ENCODE results near the gene SIM2. TPM values are rescaled to one million over a fixed set of nuclear protein-coding genes. Genes with fewer than 3 reads are reported as not detected.
"Not testable (repeated sequence)": the region's sequence is repeated elsewhere in the genome, so short reads cannot be mapped to it uniquely, and the experiment has no call there.

The SIM2 gene, protein sequence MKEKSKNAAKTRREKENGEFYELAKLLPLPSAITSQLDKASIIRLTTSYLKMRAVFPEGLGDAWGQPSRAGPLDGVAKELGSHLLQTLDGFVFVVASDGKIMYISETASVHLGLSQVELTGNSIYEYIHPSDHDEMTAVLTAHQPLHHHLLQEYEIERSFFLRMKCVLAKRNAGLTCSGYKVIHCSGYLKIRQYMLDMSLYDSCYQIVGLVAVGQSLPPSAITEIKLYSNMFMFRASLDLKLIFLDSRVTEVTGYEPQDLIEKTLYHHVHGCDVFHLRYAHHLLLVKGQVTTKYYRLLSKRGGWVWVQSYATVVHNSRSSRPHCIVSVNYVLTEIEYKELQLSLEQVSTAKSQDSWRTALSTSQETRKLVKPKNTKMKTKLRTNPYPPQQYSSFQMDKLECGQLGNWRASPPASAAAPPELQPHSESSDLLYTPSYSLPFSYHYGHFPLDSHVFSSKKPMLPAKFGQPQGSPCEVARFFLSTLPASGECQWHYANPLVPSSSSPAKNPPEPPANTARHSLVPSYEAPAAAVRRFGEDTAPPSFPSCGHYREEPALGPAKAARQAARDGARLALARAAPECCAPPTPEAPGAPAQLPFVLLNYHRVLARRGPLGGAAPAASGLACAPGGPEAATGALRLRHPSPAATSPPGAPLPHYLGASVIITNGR
- total RNA-seq, result not detected
- under 1 TPM in 2 of 3 donors, not detected in 1; 0.03 to 0.04 TPM for polyA plus RNA-seq
- 0 to 0.17 (median 0.03) reads per million in 6 experiments for total RNA-seq

DNA sequence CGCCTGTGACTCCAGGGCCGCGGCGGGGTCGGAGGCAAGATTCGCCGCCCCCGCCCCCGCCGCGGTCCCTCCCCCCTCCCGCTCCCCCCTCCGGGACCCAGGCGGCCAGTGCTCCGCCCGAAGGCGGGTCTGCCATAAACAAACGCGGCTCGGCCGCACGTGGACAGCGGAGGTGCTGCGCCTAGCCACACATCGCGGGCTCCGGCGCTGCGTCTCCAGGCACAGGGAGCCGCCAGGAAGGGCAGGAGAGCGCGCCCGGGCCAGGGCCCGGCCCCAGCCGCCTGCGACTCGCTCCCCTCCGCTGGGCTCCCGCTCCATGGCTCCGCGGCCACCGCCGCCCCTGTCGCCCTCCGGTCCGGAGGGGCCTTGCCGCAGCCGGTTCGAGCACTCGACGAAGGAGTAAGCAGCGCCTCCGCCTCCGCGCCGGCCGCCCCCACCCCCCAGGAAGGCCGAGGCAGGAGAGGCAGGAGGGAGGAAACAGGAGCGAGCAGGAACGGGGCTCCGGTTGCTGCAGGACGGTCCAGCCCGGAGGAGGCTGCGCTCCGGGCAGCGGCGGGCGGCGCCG, at the start of gene SIM2:
Gene SIM2, plus strand, starts transcription at position 135 of the 565 bp plus-strand sequence. CDS start 632 bp downstream, outside the sequence.
- Mint-ChIP-seq H3K27ac (no peak within 1 kb of the TSS), H3K9me3 (peaks cover 0 to under 1% (median 0%) of the 10 kb centered on the region in 9 donors), H3K4me3 (peak within 1 kb of the TSS; percentile 67 to 84 (median 74)), H3K36me3 (peaks cover 0 to 6% (median 1%) of the 10 kb centered on the region in 3 donors), H3K4me1 (peaks cover 14 to 57% (median 29%) of the 10 kb centered on the region in 4 donors), H3K27me3 (peaks cover 33 to 86% (median 70%) of the 10 kb centered on the region in 5 donors)
- no peak for DNase-seq
- POLR2A ChIA-PET, result no interaction called here
- ATAC-seq, result no peak

DNA sequence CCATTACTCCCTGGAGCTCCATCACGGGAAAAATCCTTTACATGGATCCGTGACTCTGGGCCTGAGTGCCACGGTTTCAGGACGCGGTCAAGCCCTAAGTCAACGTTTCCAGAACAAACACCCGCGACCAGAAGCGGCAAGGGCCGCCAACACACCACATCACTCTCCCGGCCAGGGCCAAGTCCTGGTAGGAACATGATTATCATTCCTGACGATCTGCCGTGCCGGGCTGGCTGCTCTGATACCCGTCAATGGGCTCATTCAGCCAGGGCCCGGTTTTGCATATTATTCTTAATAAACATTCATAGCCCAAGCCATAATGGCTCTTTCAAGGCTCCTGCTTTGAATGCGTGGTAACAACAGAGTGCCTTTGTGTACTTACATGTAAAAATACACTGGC, 44.6 kb upstream of the SIM2 start:
- POLR2A ChIA-PET, result no interaction called here
- Mint-ChIP-seq H3K27ac (no peak overlapping the region), H3K9me3 (peaks cover 0 to 7% (median 0%) of the 10 kb centered on the region in 9 donors), H3K36me3 (no peaks in the 10 kb centered on the region), H3K4me3 (no peak overlapping the region), H3K4me1 (no peaks in the 10 kb centered on the region), H3K27me3 (peaks cover 3 to 38% (median 7%) of the 10 kb centered on the region in 5 donors)
- ATAC-seq (no peak), DNase-seq (no peak)

DNA sequence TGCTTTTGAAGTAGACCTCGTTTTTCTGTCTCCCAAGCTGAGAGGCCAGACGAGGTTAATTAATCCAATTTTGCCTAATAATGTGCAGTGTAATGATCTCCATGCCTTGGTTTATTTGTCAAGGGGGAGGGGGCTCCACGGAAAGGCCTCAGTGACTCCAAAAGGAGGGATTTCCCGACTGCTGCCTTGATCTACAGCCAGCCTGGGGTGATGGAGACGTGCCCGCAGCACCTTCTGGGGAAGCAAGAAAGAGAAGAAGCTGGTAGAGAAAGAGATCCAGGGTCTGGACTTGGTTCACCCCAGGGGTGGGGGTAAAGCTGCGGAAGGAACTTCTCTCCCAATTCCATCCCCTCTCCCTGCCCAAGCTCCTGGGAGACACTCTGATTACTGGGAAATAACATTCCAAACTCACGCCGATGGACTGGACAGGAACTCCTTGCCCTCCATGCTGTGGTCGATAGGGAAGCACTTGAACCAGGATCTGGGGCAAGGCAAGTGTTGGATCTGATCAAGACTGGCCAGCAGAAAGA, 44.1 kb upstream of the SIM2 start:
- Mint-ChIP-seq H3K4me3 (no peak overlapping the region), H3K9me3 (peaks cover 0 to 7% (median 0%) of the 10 kb centered on the region in 9 donors), H3K4me1 (no peaks in the 10 kb centered on the region), H3K27ac (no peak overlapping the region), H3K36me3 (no peaks in the 10 kb centered on the region), H3K27me3 (peaks cover 3 to 43% (median 7%) of the 10 kb centered on the region in 5 donors)
- ATAC-seq, result no peak
- no peak for DNase-seq
- POLR2A ChIA-PET, result no interaction called here

DNA sequence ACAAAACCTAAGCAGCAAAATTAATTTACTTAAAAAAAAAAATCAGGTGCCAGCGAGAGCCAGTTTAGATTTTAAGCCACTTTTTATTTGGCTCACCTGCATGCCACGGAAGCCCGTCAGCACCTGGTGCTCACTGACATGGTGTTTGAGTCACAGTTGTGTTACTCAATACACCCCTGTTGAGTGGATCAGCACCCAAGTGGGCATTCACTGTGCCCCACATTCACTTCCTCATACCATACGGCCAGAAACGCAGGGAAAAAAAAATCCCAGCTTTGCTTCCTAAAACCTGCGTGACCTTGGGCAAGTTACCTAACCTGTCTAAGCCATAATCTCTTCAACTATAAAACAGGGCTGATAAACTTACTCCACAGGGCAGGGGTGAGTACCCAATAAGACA, 42.8 kb upstream of the SIM2 start:
- DNase-seq (no peak), ATAC-seq (no peak)
- H3K27ac Mint-ChIP-seq, result no peak overlapping the region
- H3K36me3 Mint-ChIP-seq, result no peaks in the 10 kb centered on the region
- no peak overlapping the region for H3K4me3 Mint-ChIP-seq
- POLR2A ChIA-PET, result no interaction called here
- peaks cover 12 to 50% (median 17%) of the 10 kb centered on the region in 5 donors for H3K27me3 Mint-ChIP-seq
- peaks cover 0 to 7% (median 0%) of the 10 kb centered on the region in 9 donors for H3K9me3 Mint-ChIP-seq
- no peaks in the 10 kb centered on the region for H3K4me1 Mint-ChIP-seq

DNA sequence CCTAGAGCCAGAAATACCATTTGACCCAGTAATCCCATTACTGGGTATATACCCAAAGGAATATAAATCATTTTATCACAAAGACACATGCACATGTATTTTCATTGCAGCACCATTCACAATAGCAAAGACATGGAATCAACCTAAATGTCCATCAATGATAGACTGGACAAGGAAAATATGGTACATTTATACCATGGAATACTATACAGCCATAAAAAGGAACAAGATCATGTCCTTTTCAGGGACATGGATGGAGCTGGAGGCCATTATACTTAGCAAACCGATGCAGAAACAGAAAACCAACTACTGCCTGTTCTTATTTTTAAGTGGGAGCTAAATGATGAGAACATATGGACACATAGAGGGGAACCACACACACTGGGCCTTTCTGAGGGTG, 41.6 kb upstream of the SIM2 start:
- H3K36me3 Mint-ChIP-seq, H3K4me1 Mint-ChIP-seq, DNase-seq, POLR2A ChIA-PET, H3K9me3 Mint-ChIP-seq, H3K27ac Mint-ChIP-seq, ATAC-seq, H3K4me3 Mint-ChIP-seq: not testable (repeated sequence)
- H3K27me3 Mint-ChIP-seq, result peaks cover 16 to 54% (median 25%) of the 10 kb centered on the region in 5 donors

DNA sequence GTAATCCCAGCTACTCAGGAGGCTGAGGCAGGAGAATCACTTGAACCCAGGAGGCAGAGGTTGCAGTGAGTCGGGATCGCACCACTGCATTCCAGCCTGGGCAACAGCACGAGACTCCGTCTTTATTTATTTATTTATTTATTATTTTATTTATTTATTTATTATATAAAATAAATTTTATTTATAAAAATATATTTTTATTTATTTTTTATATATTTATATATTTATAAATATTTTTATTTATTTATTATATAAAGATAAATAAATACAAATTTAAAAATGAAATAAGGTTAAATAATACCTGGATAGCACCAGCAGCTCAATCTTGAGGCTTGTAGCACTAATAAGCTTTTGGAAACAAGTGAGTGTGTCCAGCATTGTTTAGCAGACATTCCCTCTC, 40.9 kb upstream of the SIM2 start:
- H3K4me1 Mint-ChIP-seq, result no peaks in the 10 kb centered on the region
- H3K9me3 Mint-ChIP-seq, result peaks cover 0 to 7% (median 0%) of the 10 kb centered on the region in 9 donors
- POLR2A ChIA-PET, result no interaction called here
- ATAC-seq, result no peak
- H3K4me3 Mint-ChIP-seq, result no peak overlapping the region
- DNase-seq, result no peak
- H3K27me3 Mint-ChIP-seq, result peaks cover 16 to 54% (median 25%) of the 10 kb centered on the region in 5 donors
- H3K27ac Mint-ChIP-seq, result no peak overlapping the region
- H3K36me3 Mint-ChIP-seq, result no peaks in the 10 kb centered on the region

DNA sequence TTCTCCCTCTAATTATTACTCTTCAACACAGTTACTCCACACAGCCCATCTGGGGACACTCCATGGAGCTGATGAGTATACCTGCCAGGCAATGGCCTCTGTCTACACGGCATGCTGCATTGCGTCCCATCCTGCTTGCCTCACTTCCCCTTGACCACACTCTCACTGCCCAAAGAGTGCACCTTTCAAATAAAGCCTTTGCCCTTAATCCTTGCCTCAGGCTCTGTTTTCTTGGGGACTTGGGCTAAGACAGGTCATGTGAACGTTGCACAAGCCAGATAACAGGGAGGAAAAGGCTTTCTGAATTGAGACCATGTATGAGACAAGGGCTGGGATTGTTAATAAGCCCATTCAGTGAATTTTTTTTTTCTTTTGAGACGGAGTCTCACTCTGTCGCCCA, 40.0 kb upstream of the SIM2 start:
- ATAC-seq (no peak), DNase-seq (no peak)
- Mint-ChIP-seq H3K36me3 (no peaks in the 10 kb centered on the region), H3K4me3 (no peak overlapping the region), H3K4me1 (no peaks in the 10 kb centered on the region), H3K9me3 (peaks cover 0 to 7% (median 0%) of the 10 kb centered on the region in 9 donors), H3K27me3 (peaks cover 21 to 54% (median 31%) of the 10 kb centered on the region in 5 donors), H3K27ac (no peak overlapping the region)
- POLR2A ChIA-PET, result no interaction called here

DNA sequence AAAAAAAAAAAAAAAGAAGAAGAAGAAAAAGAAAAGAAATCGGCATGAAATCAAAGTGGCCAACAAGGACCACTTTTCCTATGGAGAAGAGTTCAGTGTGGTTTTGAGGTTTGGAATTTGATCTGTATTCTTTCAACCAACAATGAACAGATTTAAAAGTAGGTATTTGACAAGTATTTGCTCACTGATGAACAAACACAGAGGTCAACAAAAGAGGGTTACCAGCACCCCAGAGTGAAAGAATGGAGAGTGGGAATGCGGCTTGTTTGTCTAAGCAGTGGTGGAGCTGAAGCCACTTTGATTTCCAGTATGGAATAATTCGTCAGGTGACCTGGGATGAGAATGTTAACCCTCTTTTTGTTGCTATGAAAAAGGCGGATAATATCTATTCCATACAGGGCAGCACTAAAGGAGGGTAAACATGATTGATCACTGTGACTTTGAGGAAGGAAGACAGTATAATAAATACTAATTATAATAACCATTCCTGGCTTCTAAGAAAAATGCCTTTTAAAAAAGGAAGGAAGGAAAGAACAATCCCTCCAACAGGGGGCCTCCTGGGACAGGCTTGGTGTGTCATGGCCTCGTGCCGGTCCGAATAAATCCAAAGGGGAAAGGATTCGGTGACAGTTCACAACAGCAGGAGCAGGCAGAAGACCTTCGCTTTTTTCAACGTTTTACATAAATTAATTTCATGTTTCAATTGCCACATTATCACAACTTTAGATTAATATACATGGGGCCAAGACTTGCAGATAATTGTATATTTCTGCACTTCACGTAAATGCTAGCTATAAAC, 37.2 kb upstream of the SIM2 start:
- H3K4me1 Mint-ChIP-seq, result no peaks in the 10 kb centered on the region
- H3K4me3 Mint-ChIP-seq, result no peak overlapping the region
- DNase-seq, result no peak
- no peaks in the 10 kb centered on the region for H3K36me3 Mint-ChIP-seq
- POLR2A ChIA-PET, result no interaction called here
- H3K27me3 Mint-ChIP-seq, result peaks cover 21 to 52% (median 41%) of the 10 kb centered on the region in 5 donors
- no peak for ATAC-seq
- peaks cover 0 to 5% (median 0%) of the 10 kb centered on the region in 9 donors for H3K9me3 Mint-ChIP-seq
- H3K27ac Mint-ChIP-seq, result no peak overlapping the region

DNA sequence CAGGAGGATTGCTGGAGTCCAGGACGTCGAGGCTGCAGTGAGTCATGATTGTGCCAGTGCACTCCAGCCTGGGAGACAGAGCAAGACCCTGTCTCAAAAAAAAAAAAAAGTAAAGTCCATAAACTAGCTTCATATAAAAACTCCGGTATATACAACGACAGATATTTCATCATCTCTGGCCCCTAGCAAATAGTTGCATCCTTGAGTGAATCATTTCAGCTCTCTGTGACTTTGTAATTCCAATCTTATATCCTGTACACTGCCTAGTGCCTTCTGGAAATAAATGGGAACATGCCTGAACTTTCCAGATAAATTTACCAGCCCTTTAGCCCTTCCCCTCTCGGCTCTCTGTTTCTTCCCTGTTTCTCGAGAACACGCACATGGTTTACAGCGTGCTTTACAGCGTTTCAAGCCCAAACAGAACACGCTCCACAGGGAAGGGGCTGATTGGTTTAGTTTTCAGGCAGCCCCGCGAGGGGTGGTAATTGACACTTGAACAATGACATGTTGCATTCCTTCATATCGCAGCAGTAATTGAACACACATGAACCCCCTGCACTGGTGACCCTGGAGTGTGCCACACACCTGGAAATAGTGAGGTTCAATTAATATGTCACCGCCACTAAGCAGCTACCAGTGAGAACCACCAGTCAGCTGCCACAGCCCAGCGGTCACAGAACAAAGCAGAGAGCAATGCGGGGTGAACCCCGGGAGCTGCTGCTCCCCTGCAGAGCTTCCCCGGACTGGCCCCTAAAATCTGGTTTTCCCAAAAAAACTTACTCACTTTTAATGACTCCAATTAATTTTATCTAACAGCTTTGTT, 35.7 kb upstream of the SIM2 start:
- no peaks in the 10 kb centered on the region for H3K4me1 Mint-ChIP-seq
- DNase-seq (no peak), ATAC-seq (no peak)
- peaks cover 0 to 5% (median 0%) of the 10 kb centered on the region in 9 donors for H3K9me3 Mint-ChIP-seq
- no peak overlapping the region for H3K4me3 Mint-ChIP-seq
- no peak overlapping the region for H3K27ac Mint-ChIP-seq
- peaks cover 24 to 68% (median 35%) of the 10 kb centered on the region in 5 donors for H3K27me3 Mint-ChIP-seq
- no peaks in the 10 kb centered on the region for H3K36me3 Mint-ChIP-seq
- POLR2A ChIA-PET, result no interaction called here

DNA sequence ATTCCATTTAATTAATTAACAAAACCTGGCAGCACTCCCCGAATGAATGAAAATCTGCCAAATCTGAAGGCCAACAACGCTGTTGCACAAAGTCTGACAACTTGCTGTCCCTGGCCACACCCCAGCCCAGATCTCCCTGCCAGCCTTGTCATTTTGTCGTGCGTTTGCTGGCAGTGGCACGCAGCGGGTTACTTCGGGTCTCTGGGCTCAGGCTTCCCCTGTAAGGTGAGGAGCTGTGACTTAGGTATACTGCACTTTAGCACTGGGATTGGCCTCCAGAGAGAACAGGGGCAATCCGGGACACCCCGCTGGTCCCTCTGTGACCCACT, 34.3 kb upstream of the SIM2 start:
- peaks cover 26 to 72% (median 32%) of the 10 kb centered on the region in 5 donors for H3K27me3 Mint-ChIP-seq
- H3K9me3 Mint-ChIP-seq, result peaks cover 0 to 2% (median 0%) of the 10 kb centered on the region in 9 donors
- ATAC-seq (no peak), DNase-seq (no peak)
- H3K27ac Mint-ChIP-seq, result no peak overlapping the region
- H3K4me1 Mint-ChIP-seq, result no peaks in the 10 kb centered on the region
- H3K36me3 Mint-ChIP-seq, result no peaks in the 10 kb centered on the region
- POLR2A ChIA-PET, result no interaction called here
- no peak overlapping the region for H3K4me3 Mint-ChIP-seq

DNA sequence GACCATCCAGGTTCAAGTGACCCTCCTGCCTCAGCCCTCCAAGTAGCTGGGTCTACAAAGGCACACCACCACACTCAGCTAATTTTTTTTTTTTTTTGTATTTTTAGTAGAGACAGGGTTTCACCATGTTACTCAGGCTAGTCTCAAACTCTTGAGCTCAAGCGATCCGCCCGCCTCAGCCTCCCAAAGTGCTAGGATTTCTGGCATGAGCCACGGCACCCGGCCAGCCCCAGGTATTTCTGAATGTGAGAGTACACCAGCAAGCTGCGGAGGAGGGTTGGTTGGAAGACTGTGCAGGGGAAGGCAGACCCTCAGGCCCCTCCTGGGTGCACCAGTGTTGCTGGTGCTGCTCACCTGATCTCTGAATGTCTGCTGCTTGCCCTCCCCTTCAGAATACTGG, 33.1 kb upstream of the SIM2 start:
- Mint-ChIP-seq H3K27me3 (peaks cover 17 to 65% (median 23%) of the 10 kb centered on the region in 5 donors), H3K36me3 (no peaks in the 10 kb centered on the region), H3K4me3 (no peak overlapping the region), H3K9me3 (no peaks in the 10 kb centered on the region), H3K4me1 (no peaks in the 10 kb centered on the region), H3K27ac (no peak overlapping the region)
- DNase-seq (no peak), ATAC-seq (no peak)
- POLR2A ChIA-PET, result no interaction called here

DNA sequence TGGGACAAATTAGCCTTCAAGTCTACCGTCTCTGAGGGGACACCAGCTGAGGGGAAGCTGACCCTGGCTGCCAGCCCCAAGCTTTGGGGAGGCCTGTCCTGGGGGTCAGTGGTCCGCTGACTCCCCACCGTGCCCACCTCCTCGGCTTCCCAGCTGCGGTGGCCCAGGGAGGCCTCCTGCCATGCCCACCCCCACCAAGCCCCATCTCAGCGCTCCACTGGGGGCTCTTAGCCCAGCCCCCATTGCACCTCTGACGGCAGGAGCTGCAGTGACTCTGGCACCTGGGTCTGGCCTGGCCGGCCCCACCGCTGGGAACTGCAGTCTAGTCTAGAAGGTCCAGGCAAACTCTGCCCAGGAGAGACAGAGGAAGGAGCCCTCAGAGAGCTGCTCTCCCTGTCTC, 30.2 kb upstream of the SIM2 start:
- Mint-ChIP-seq H3K4me1 (no peaks in the 10 kb centered on the region), H3K4me3 (no peak overlapping the region), H3K27me3 (peaks cover 4 to 61% (median 23%) of the 10 kb centered on the region in 5 donors), H3K9me3 (peaks cover 0 to 3% (median 0%) of the 10 kb centered on the region in 9 donors), H3K36me3 (no peaks in the 10 kb centered on the region), H3K27ac (no peak overlapping the region)
- POLR2A ChIA-PET, result no interaction called here
- no peak for ATAC-seq
- no peak for DNase-seq

Measured in naive thymus-derived CD8-positive, alpha-beta T cell (primary cell).